ENCODE measurements around the gene GMPR.
"Not testable (repeated sequence)": the region's sequence is repeated elsewhere in the genome, so short reads cannot be mapped to it uniquely, and the experiment has no call there.

The GMPR gene

DNA sequence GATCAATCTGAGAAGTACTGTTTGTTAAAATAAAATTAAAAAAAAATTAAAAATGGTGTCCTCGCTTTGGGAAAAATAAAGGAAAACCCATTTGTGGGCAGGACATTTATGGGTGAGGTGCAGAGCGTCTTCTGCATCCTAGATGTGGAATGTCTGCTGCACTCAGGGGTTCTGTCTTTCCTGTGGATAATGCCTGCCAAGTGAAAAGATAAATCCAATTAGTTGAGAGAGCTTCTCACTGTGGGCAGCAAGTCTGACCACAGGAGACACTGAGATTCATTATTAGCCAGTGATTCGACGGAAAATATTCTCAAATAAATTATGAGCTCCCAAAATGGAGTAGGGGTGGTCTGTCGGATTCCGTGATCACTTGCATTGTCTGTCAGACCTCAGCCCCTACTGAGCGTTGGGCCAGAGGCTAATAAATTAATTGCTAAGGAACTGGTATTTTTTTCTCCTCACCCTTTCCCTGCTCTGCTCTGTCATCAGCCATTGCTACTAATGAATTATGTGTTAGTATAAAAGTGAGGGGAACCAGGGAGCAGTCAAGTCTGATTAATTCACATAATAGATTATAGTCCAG, 10.0 kb downstream of the GMPR start:
- DNase-seq (ENCODE audit: low spot score), result no peak

DNA sequence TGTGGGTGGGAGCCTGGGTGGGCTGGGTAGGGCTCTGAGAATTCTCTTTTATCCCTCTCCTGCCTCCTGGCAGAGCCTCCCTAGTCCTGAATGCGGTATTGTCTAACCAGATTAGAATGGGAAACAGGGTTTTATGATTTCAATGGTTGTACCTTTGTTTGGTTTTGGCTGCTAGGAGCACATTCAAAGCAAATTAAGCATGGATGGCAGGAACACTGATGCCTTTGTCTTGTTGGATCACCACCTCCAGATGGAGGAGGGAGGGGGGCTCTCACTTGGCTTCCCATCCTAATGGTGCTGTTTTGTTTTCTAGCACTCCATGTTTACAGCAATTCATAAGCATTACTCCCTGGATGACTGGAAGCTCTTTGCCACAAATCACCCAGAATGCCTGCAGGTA, 11.6 kb downstream of the GMPR start:
- DNase-seq (ENCODE audit: low spot score), result no peak

DNA sequence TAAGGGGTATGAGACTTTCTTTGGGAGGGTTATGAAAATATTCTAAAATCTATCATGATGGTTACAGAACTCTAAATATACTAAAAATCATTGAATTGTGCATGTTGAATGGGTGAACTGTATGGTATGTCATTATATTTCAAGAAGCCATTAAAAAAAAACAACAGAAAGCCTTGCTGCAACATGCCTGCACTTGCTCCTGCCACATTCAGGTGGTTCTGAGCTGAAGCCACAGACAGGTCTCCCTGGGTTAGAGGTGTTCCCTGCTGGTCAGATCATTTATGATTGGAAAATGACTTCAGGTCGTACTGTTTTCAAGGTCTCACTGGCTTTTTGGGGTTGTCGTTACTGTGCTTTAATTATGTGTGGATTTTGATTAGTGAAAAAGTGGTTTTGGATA, 13.3 kb downstream of the GMPR start:
- no peak for DNase-seq (ENCODE audit: low spot score)

DNA sequence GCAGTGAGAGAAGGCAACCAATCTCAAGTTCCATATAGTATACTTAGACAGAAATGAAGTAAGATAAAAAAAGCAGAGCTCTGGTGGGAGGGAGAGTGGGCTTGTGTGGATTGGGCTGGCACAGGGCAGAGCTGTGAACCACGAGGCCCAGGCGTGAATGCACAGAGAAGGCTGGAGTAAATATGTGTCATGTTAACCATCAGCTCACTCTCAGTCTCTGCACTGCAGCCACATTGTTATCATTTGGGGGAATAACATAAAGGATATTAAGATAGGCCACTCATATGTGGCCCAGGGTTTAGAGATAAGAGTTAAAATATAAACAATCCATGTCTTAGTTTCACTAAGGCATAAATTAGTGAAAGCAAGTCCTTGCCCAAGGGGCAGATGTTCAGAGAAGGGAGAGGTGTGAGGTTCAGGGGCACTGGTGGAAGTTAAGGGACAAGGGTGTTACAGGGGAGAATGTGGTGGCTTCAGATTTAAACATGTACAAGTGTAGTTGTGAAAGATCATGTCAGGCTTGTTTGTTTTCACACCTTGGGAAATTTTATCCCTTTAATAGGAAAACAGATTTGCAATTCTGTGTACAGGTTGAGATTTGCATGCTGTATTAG, 14.4 kb downstream of the GMPR start:
- no peak for DNase-seq (ENCODE audit: low spot score)

DNA sequence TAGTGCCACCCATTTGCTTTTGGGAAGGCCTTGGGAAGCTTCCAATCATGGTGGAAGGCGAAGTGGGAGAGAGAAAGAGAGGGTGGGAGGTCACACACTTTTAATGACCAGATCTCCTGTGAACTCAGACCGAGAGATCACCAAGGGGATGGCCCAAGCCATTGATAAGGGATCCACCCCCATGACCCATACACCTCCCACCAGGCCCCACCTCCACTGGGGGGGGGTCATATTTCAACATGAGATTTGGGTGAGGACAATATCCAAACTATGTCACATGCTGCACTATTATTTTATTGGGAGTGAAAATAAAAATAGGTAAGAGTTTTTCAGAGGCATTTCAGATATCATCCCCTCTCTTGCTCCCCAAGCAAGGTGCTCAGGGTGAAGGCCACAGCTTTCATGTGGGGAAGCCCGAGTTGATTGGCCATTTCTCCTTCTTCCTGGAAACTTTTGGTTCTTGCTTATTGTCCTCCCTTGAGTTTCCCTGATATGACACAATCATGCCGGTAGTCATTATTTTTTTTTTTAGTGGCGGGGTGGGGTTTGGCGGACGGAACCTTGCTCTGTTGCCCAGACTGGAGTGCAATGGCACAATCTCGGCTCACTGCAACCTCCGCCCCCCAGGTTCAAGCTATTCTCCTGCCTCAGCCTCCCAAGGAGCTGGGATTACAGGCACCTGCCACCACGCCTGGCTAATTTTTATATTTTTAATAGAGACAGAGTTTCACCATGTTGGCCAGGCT, 15.2 kb downstream of the GMPR start:
- no peak for DNase-seq (ENCODE audit: low spot score)

DNA sequence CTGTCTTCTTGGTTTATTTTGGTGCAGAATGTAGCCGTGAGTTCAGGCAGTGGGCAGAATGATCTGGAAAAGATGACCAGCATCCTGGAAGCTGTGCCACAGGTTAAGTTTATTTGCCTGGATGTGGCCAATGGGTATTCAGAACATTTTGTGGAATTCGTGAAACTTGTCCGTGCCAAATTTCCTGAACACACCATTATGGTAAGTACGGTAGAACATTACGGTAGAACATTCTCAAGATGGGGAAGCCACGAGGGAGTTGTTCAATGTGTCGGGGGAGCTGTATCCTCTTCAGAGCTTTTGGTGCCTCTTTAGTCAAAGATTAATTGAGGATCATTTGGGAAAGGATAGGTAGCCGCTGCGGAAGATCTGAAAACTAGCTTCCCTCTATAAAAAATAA, 16.1 kb downstream of the GMPR start:
- no peak for DNase-seq (ENCODE audit: low spot score)

DNA sequence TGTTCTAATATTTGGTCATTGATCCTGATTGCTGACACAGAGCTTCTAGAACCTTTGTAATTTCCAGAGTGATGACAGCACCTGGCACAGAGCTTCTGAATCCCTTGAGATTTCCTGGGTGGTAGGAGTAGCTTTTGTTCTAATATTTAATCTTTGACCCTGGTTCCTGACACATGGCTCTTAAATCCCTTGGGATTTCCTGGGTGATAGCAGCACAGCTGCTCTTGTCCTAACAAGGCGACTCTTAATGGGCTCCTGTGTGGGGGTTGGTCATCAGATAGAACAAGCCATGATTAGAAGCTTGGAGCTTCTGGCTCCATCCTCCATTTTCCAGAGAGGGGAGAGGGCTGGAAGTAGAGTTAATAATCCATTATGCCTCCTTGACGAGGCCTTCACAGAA, 18.4 kb downstream of the GMPR start:
- DNase-seq (ENCODE audit: low spot score), result no peak

DNA sequence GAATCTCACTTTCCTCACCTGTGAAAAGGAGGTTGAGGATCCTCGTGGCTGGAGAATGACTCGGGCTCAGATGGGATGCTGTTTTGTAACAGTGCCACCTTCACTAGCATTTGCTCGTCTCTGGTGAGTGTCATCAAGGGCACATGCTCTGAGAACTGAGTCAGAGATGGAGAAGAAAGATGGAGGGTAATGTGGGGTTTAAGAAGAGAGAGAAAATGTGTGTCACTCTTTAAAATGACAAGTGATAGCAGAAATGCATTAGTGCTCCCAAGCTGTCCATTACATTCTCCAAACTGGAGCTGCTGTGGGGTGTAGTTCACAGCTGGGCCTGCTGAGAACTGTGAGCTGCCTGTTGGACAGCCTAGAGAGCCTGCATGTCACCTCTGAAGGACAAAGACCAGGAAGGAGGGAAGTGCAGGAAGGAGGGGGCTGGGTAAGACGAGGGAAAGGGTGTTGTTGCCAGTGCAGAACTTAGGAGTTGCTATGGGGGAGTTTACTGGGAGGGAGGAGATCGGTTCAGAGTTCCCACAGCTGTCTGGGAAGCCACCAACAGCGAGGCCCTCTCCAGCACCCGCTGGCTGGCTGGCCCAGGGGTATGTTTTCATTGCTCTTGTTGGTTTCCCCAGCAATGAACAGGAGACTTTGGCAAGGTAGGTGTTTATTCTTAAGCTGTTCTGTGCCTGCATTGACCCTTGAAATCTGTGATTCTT, 19.8 kb downstream of the GMPR start:
- no peak for DNase-seq (ENCODE audit: low spot score)

DNA sequence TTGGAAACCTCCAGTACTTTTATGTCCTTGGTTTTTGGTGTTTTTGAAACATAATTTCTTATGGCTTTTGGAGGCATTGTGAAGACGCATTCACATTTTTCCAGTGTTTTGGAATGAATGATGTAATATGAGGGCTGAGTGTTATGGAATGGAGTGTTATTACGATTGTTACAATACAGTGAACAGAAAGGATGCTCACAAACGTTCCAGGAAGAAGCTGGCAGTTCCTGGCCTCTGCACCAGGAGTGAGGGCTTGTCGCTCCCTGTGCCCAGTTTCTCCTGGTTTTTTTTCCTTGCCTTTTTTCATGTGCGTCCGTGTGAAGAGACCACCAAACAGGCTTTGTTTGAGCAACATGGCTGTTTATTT, 20.3 kb downstream of the GMPR start:
- no peak for DNase-seq (ENCODE audit: low spot score)

DNA sequence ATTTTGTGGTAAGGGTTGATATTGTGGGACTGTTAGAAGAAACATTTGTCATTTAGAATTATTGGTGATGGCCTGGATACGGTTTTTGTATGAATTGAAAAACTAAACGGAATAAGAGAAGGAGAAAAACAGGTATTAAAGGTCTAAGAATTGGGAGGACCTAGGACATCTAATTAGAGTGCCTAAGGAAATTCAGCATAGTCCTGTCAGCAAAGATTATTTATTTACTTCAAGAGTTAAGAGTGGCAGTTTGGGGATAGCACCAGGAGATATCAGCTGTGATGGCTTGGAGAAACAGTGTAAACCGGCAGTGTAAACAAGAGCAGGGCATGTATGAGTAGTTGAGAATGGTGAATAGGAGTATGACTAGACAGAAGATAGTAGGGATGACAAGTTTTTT, 21.2 kb downstream of the GMPR start:
- DNase-seq (ENCODE audit: low spot score), result not testable (repeated sequence)

DNA sequence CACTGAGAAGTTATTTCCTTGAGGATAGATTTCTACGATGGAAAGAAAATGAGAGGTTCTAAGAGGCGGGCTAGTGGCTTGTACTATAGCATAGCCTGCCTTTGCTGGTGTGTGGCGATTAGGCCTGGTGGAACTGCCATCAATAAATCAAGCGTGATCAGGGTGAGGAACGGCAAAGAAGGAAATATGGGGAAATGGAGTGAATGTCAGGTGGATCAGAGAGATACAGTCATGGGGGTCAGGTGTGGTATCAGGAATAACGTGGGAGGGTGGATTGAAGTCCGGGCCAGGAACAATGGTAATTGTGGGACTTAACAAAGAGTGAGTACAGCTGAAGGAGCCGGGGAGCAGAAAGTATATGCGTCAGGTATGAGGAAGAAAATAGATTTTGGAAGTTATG, 22.2 kb downstream of the GMPR start:
- not testable (repeated sequence) for DNase-seq (ENCODE audit: low spot score)

DNA sequence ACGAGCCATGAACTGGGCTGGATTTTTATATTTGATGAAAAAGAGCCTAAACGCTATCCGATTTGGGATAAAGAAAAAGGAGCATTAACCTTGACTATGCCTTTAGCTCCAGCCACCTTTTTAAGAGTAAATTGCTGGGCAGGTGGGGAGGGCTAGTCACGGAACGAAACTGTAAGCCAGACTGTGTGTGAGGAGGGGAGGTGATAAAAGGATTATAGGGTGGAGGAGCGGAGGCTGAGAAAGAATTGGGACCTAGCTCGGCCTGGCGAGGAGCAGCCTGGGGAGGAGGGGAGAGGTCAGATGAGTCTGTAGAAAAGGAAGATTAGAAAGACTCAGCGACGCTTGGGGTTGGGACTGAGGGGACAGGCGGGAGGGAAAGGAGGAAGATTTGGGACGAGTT, 24.4 kb downstream of the GMPR start:
- DNase-seq (ENCODE audit: low spot score), result not testable (repeated sequence)

DNA sequence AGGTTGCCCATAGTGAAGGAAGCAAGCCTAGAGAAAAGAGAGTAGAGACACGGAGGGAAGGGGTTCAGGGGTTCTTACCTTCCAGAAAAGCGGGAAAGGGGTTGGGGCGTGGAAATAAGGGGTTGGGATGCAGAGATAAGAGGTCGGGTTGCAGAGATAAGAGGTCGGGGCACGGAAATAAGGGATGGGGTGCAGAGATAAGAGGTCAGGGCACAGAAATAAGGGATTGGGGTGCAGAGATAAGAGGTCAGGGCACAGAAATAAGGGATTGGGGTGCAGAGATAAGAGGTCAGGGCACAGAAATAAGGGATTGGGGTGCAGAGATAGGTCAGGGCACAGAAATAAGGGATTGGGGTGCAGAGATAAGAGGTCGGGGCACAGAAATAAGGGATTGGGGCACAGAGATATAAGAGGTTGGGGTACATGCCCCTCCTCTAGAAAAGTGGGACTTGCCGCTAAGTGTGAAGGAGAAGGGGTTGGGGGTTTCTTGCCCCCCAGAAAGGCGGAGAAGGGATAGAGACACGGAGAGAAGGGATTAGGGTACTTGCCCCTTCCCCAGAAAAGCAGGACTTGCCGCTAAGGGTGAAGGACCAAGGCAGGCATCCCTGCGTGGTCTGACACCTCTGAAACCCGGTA, 25.2 kb downstream of the GMPR start:
- not testable (repeated sequence) for DNase-seq (ENCODE audit: low spot score)

DNA sequence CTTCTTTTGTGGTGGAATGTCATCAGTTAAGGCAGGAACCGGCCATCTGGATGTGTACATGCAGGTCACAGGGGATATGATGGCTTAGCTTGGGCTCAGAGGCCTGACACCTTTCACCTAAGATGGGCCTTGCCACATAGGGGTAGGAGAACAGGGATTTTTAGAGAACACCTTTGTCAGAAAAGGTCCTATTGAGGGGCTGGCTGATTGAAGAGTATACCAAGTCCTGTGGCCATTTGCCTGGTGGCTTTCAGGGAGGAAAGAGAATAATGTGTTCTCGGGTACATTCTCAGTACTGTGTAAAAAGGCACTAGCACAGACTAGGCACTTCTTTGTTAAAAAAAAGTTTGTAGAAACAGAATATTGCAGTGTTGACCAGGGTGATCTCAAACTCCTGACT, 26.4 kb downstream of the GMPR start:
- no peak for DNase-seq (ENCODE audit: low spot score)

DNA sequence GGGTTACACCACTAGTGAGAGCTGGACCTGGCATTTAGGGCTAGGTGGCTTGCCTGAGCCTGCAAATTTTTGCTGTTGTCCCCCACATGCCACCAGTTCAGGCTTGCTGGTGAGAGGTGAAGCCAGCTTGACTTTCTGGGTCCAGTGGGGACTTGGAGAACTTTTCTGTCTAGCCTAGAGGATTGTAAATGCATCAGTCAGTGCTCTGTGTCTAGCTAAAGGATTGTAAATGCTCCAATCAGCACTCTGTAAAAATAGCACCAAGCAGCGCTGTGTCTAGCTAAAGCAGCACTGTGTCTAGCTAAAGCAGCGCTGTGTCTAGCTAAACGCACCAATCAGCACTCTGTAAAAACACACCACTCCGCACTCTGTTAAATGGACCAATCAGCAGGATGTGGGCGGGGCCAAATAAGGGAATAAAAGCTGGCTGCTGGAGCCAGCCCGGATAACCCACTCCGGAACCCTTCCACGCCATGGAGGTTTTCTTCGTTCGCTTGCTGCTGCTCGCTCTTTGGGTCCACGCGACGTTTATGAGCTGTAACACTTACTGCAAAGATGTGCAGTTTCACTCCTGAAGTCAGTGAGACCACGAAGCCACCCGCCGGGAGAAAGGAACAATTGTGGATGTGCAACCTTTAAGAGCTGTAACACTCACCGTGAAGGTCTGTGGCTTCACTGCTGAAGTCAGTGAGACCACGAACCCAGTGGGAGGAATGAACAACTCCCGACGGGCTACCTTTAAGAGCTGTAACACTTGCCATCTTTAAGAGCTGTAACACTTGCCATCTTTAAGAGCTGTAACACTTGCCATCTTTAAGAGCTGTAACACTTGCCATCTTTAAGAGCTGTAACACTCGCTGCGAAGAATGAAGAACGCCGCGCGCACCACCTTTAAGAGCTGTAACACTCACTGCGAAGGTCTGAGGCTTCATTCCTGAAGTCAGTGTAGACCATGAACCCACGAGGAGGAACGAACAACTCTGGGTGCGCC, 27.3 kb downstream of the GMPR start:
- no peak for DNase-seq (ENCODE audit: low spot score)

DNA sequence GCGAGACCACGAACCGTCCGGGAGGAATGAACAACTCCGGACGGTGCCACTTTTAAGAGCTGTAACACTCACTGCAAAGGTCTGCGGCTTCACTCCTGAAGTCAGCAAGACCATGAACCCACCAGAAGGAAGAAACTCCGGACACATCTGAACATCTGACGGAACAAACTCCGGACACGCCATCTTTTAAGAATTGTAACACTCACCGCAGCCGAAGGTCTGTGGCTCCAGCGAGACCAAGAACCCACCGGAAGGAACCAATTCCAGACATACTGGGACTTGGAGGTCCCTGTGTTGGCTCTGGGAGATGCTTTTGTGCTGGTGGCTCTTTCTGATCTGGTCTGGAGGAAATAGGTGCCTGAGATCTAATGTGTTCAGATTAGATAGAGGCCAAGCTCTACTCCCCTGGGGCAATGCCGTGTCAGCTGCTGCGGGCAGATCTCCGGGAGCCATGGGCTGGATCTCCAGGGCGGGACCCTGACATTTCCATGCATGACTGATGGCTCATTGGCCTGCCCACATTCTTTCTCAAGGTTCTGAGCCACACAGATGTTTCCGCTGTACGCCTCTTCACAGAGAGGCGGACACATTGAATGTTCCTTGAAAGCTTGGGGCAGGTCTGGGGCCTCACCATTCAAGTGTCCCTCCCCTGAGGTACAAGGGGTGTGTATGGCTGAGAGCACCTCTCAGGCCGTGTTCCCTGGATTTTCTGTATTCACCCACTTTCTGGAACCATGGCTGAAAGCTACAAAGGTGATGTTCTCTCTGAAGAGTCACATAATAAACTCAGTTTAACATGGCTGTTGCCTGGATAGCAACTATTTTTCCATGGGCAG, 29.3 kb downstream of the GMPR start:
- DNase-seq (ENCODE audit: low spot score), result no peak

DNA sequence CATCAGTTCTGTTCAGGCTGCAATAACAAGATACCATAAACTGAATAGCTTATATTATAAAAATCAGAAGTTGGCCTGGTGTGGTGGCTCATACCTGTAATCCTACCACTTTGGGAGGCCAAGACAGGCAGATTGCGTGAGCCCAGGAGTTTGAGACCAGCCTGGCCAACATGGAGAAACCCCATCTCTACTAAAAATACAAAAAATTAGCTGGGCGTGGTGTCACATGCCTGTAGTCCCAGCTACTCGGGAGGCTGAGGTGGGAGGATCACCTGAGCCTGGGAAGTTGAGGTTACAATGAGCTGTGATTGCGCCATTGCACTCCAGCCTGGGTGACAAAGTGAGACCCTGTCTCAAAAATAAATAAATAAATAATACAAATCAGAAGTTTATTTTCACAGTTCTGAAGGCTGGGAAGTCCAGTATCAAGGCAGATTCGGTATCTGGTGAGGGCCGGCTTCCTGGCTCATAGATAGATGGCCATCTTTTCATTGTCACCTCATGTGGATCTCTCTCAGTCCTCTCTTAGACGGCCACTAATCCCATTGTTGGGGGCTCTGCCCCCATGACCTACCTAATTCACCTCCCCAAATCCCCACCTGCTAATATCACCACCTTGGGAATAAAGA, 31.2 kb downstream of the GMPR start:
- DNase-seq (ENCODE audit: low spot score), result not testable (repeated sequence)

DNA sequence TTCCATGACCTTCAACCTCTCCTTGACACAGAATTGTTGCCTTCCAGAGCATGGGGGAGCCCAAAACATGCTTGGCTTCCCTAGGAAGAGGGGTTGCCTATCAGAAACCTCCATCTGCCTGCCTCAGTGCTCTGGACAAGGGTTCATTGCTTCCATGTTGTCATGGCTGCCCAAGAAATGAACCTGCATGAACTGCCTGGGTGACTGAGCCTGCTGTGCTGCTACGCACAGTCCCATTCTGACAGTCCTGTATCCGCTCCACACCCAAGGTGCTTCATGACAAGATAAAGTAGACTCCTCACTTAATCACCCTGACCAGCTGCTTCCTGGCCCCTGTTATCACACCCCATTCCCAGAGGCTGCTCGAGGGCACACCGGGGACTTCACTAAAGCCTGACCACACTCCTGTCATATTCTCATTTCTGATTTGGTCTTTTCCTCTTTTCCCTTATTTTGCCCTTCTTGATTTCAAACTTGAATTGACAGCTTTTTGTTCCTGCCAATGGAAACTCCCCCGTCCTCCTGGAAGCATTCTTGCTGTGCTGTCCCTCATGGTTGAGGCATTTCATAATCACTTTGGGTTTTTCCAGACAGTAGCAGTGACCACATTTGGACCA, 31.9 kb downstream of the GMPR start:
- DNase-seq (ENCODE audit: low spot score), result no peak

DNA sequence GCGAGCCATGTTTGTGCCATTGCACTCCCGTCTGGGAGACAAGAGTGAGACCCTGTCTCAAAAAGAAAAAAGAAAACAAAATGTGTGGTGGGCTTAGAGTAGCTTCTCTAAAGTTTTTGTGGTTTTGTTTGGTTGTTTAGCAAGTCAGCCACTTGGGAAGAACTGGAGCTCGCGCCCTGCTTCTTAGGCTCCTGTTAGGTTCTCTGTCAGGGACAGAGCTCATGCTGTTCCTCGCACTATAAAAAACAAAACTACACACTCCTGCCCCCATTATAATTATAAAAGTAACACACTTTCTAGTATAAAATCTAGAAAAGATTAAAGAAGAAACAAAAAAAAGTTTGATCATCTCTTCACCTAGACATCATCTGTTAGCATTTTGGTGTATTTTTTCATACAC, 33.0 kb downstream of the GMPR start:
- no peak for DNase-seq (ENCODE audit: low spot score)

All from putamen (tissue), 1 donor.